ENCODE data around the gene SIX2. TPM values are rescaled to one million over a fixed set of nuclear protein-coding genes. Genes with fewer than 3 reads are reported as not detected.
A peak's percentile ranks its signal among the peaks of the same experiment; 100 is the strongest.

SIX2 gene
- total and polyA plus RNA-seq, 4 donors: 1.7 to 6.0 (median 2.6) TPM

GRCh38 chr2:44960871-44961270 is 48.4 kb downstream of the SIX2 start:
- Histone ChIP-seq H3K4me3 (ENCODE audit: low read length in 2 of 2) (no peak overlapping the region), H3K9me3 (ENCODE audit: control insufficient read depth, low read length) (no peaks in the 10 kb centered on the region), H3K4me1 (ENCODE audit: control insufficient read depth in 1 of 2, insufficient read depth in 2 of 2, low read length in 2 of 2) (no peaks in the 10 kb centered on the region), H3K27me3 (ENCODE audit: control insufficient read depth in 1 of 2, insufficient read depth in 2 of 2, low read length in 1 of 2) (no peaks in the 10 kb centered on the region), H3K27ac (ENCODE audit: low read depth in 1 of 2, low read length in 2 of 2) (no peak overlapping the region), H3K36me3 (ENCODE audit: control insufficient read depth in 1 of 2, insufficient read depth in 2 of 2, low read length in 1 of 2) (no peaks in the 10 kb centered on the region)
- DNase-seq (peak in 1 of 2 donors; percentile 6), ATAC-seq (ENCODE audit: low FRiP score) (no peak)
- intact Hi-C loops (cut with DNase I): no loop called here
- WGBS, 2 donors: 80 to 90% methylated on average over 5 of the region's 5 CpGs

GRCh38 chr2:44959855-44960254 is 49.4 kb downstream of the SIX2 start:
- ATAC-seq (ENCODE audit: low FRiP score): no peak
- Histone ChIP-seq H3K4me1 (ENCODE audit: control insufficient read depth in 1 of 2, insufficient read depth in 2 of 2, low read length in 2 of 2) (no peaks in the 10 kb centered on the region), H3K36me3 (ENCODE audit: control insufficient read depth in 1 of 2, insufficient read depth in 2 of 2, low read length in 1 of 2) (no peaks in the 10 kb centered on the region), H3K4me3 (ENCODE audit: low read length in 2 of 2) (no peak overlapping the region), H3K9me3 (ENCODE audit: control insufficient read depth, low read length) (no peaks in the 10 kb centered on the region), H3K27ac (ENCODE audit: low read depth in 1 of 2, low read length in 2 of 2) (no peak overlapping the region), H3K27me3 (ENCODE audit: control insufficient read depth in 1 of 2, insufficient read depth in 2 of 2, low read length in 1 of 2) (no peaks in the 10 kb centered on the region)
- intact Hi-C loops (cut with DNase I): loop anchor here (5.0 to 10.0 kb wide), 4 partner anchors 483 to 918 kb away; no protein-coding TSS in a partner anchor
- DNase-seq: no peak
- WGBS, 2 donors: 80 to 81% methylated on average over 6 of the region's 6 CpGs

GRCh38 chr2:44957656-44958327 is 51.5 kb downstream of the SIX2 start:
- intact Hi-C loops (cut with DNase I): loop anchor here (2.0 to 10.0 kb wide), 5 partner anchors 480 to 915 kb away; no protein-coding TSS in a partner anchor
- Histone ChIP-seq H3K4me1 (ENCODE audit: control insufficient read depth in 1 of 2, insufficient read depth in 2 of 2, low read length in 2 of 2) (no peaks in the 10 kb centered on the region), H3K4me3 (ENCODE audit: low read length in 2 of 2) (no peak overlapping the region), H3K36me3 (ENCODE audit: control insufficient read depth in 1 of 2, insufficient read depth in 2 of 2, low read length in 1 of 2) (no peaks in the 10 kb centered on the region), H3K9me3 (ENCODE audit: control insufficient read depth, low read length) (no peaks in the 10 kb centered on the region), H3K27me3 (ENCODE audit: control insufficient read depth in 1 of 2, insufficient read depth in 2 of 2, low read length in 1 of 2) (no peaks in the 10 kb centered on the region), H3K27ac (ENCODE audit: low read depth in 1 of 2, low read length in 2 of 2) (no peak overlapping the region)
- ATAC-seq (ENCODE audit: low FRiP score): no peak
- DNase-seq: no peak
- WGBS, 2 donors: 77 to 81% methylated on average over 6 of the region's 6 CpGs

- DNase-seq (no peak), ATAC-seq (ENCODE audit: low FRiP score) (no peak)
- Histone ChIP-seq H3K4me1 (ENCODE audit: control insufficient read depth in 1 of 2, insufficient read depth in 2 of 2, low read length in 2 of 2) (no peaks in the 10 kb centered on the region), H3K4me3 (ENCODE audit: low read length in 2 of 2) (no peak overlapping the region), H3K27me3 (ENCODE audit: control insufficient read depth in 1 of 2, insufficient read depth in 2 of 2, low read length in 1 of 2) (no peaks in the 10 kb centered on the region), H3K27ac (ENCODE audit: low read depth in 1 of 2, low read length in 2 of 2) (no peak overlapping the region), H3K36me3 (ENCODE audit: control insufficient read depth in 1 of 2, insufficient read depth in 2 of 2, low read length in 1 of 2) (no peaks in the 10 kb centered on the region), H3K9me3 (ENCODE audit: control insufficient read depth, low read length) (no peaks in the 10 kb centered on the region)
- 53 to 69% methylated on average over 1 of the region's 1 CpG for WGBS, 2 donors
- intact Hi-C loops (cut with DNase I): loop anchor here (2.0 to 10.0 kb wide), 5 partner anchors 480 to 915 kb away; no protein-coding TSS in a partner anchor
Measured at GRCh38 chr2:44956843-44957242, 52.4 kb downstream of the SIX2 start.

- Histone ChIP-seq H3K36me3 (ENCODE audit: control insufficient read depth in 1 of 2, insufficient read depth in 2 of 2, low read length in 1 of 2) (no peaks in the 10 kb centered on the region), H3K27ac (ENCODE audit: low read depth in 1 of 2, low read length in 2 of 2) (no peak overlapping the region), H3K27me3 (ENCODE audit: control insufficient read depth in 1 of 2, insufficient read depth in 2 of 2, low read length in 1 of 2) (no peaks in the 10 kb centered on the region), H3K4me3 (ENCODE audit: low read length in 2 of 2) (no peak overlapping the region), H3K4me1 (ENCODE audit: control insufficient read depth in 1 of 2, insufficient read depth in 2 of 2, low read length in 2 of 2) (no peaks in the 10 kb centered on the region), H3K9me3 (ENCODE audit: control insufficient read depth, low read length) (no peaks in the 10 kb centered on the region)
- DNase-seq (peak; percentile 77 to 93), ATAC-seq (ENCODE audit: low FRiP score) (peak; percentile 89)
- 9 to 12% methylated on average over 34 to 38 of the region's 38 CpGs for WGBS, 2 donors
- intact Hi-C loops (cut with DNase I): loop anchor here (2.0 to 10.0 kb wide), 5 partner anchors 478 to 913 kb away; no protein-coding TSS in a partner anchor
Measured at GRCh38 chr2:44955593-44956392, 53.5 kb downstream of the SIX2 start.

Other genes starting within 250 kb of the SIX2 start
- not detected for gene SIX3, start 67.8 kb downstream of the SIX2 start, total RNA-seq
- not detected for gene SIX3, start 67.8 kb downstream of the SIX2 start, polyA plus RNA-seq